MCF 10A (cell line): ENCODE measurements around the gene SNX25. TPM values are rescaled to one million over a fixed set of nuclear protein-coding genes. Genes with fewer than 3 reads are reported as not detected.

Experiments used
- BruUV-seq: library from RNA; stranded (reverse); fragments of 400-500 nt; replicated peaks from 2 replicates; lab custom pipeline; 2021; lab: Mats Ljungman, UMichigan
- CTCF ChIA-PET: fragments of 300-600 bp; sonication (Branson Sonifier 250); formaldehyde crosslinking; extraction: SDS; loops from one replicate; lab custom pipeline; 2021; ENCODE audit warnings: antibody characterized with exemption, inconsistent platforms; lab: Yijun Ruan, JAX
- POLR2A ChIA-PET: fragments of 300-600, 350-650 bp; sonication (Branson Sonifier 250); formaldehyde crosslinking; extraction: SDS; loops from one replicate; lab custom pipeline; 2020; ENCODE audit warnings: antibody characterized with exemption, inconsistent platforms; lab: Yijun Ruan, JAX
- DNase-seq: peaks from one replicate; pipeline ENCODE4 v3.0.0-alpha.2; 2018; ENCODE audit not compliant: unreplicated experiment
- H3K27ac Mint-ChIP-seq: one replicate; pipeline ENCODE4 v1.8.0; 2022; ENCODE audit warnings: mild to moderate bottlenecking, low read depth, mixed read lengths; ENCODE audit not compliant: unreplicated experiment
- H3K27me3 Mint-ChIP-seq: one replicate; pipeline ENCODE4 v1.8.0; 2022; ENCODE audit warnings: mixed read lengths; ENCODE audit not compliant: insufficient read depth, unreplicated experiment
- H3K36me3 Mint-ChIP-seq: one replicate; pipeline ENCODE4 v1.8.0; 2022; ENCODE audit warnings: mild to moderate bottlenecking, moderate library complexity, mixed read lengths; ENCODE audit not compliant: insufficient read depth, unreplicated experiment
- H3K4me1 Mint-ChIP-seq: one replicate; pipeline ENCODE4 v1.8.0; 2022; ENCODE audit warnings: mixed read lengths; ENCODE audit not compliant: insufficient read depth, unreplicated experiment
- H3K4me3 Mint-ChIP-seq: one replicate; pipeline ENCODE4 v1.8.0; 2022; ENCODE audit warnings: mild to moderate bottlenecking, moderate library complexity, mixed read lengths; ENCODE audit not compliant: unreplicated experiment
- H3K9me3 Mint-ChIP-seq: one replicate; pipeline ENCODE4 v1.8.0; 2022; ENCODE audit warnings: mixed read lengths; ENCODE audit not compliant: unreplicated experiment
- intact Hi-C: fragments of 100-400 bp; cut with micrococcal nuclease; formaldehyde crosslinking; loops from 2 replicates; pipeline ENCODE4 v1.14.1; 2022
- total RNA-seq: library from RNA; stranded (reverse); gene quantifications from 2 replicates; pipeline ENCODE4 v1.2.3, GENCODE V29; 2022
- TF ChIP-seq, protein P1 (sequence below): fragments of 200-600 bp; IDR thresholded peaks from one replicate; pipeline ENCODE4 v1.8.0; 2022; ENCODE audit warnings: antibody characterized with exemption, mild to moderate bottlenecking; ENCODE audit not compliant: unreplicated experiment

The SNX25 gene
- total RNA-seq, 1 experiment from 2014 or later: 10.5 TPM

DNA sequence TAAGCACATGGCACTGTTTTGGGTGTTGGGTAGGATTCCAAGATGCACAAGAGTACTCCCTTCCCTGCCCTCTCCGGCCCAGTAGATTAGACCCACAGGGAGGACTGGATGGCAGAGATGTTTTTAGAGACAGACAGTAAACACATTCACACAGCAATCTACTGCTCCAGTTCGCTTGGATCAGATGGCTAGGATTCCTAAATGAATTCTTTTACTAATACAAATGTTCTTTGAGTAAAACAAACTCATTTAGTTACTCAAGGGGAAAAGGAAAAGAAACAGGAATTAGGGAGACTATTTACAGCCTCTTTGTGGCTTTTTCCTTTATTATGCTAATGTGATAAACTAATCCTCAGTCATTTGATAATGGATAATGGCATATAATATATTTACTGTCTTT, 5.9 kb downstream of the SNX25 start:
- no TSS peak for BruUV-seq
- Mint-ChIP-seq H3K4me3 (no peak overlapping the region), H3K27me3 (no peaks in the 10 kb centered on the region), H3K27ac (no peak overlapping the region), H3K36me3 (peaks cover 7% of the 10 kb centered on the region), H3K4me1 (peaks cover 26% of the 10 kb centered on the region), H3K9me3 (no peaks in the 10 kb centered on the region)
- DNase-seq: no peak
- CTCF ChIA-PET: no interaction called here
- intact Hi-C loops: no loop called here
- TF ChIP-seq, protein P1, sequence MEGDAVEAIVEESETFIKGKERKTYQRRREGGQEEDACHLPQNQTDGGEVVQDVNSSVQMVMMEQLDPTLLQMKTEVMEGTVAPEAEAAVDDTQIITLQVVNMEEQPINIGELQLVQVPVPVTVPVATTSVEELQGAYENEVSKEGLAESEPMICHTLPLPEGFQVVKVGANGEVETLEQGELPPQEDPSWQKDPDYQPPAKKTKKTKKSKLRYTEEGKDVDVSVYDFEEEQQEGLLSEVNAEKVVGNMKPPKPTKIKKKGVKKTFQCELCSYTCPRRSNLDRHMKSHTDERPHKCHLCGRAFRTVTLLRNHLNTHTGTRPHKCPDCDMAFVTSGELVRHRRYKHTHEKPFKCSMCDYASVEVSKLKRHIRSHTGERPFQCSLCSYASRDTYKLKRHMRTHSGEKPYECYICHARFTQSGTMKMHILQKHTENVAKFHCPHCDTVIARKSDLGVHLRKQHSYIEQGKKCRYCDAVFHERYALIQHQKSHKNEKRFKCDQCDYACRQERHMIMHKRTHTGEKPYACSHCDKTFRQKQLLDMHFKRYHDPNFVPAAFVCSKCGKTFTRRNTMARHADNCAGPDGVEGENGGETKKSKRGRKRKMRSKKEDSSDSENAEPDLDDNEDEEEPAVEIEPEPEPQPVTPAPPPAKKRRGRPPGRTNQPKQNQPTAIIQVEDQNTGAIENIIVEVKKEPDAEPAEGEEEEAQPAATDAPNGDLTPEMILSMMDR: no peak
- POLR2A ChIA-PET: no interaction called here

DNA sequence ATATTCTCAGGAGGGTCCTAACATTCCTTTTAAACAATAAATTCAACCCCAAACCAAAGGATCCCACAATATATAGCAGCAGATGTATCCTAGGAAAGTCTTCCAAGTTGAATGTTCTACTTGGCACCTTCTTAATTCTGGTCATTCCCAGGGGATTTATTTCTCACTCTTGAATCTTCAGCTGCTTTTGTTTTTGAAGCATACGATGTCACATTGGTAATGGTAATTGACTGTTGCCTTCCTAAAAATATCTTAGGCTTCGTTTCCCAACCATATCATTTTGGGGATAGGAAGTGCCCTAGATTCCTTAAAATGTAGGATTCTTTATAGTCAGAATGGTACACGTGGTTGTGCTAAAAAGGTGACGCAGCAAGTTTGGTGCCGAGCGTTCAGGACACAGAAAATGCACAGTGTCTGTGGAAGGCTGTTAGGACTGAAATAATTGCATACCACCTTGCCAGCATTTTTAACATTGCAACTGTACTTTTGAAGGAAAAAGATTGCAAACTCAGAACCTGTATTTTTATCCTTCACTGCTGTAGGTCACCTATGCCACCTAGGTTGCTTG, 8.1 kb downstream of the SNX25 start:
- ChIA-PET CTCF (interaction anchor here (0.6 kb wide), 1 partner anchor 19 kb away, joined by 3 read pairs; no protein-coding TSS in a partner anchor), POLR2A (interaction anchor here (0.6 to 0.7 kb wide), 2 partner anchors 30 to 74 kb away, joined by 3 to 4 read pairs; partner anchors contain the start of gene SLC25A4)
- peaks cover 7% of the 10 kb centered on the region for H3K36me3 Mint-ChIP-seq
- no TSS peak for BruUV-seq
- peaks cover 8% of the 10 kb centered on the region for H3K9me3 Mint-ChIP-seq
- TF ChIP-seq, protein P1: no peak
- H3K27ac Mint-ChIP-seq: no peak overlapping the region
- H3K27me3 Mint-ChIP-seq: no peaks in the 10 kb centered on the region
- H3K4me1 Mint-ChIP-seq: peaks cover 20% of the 10 kb centered on the region
- H3K4me3 Mint-ChIP-seq: no peak overlapping the region
- no peak for DNase-seq
- intact Hi-C loops: no loop called here

DNA sequence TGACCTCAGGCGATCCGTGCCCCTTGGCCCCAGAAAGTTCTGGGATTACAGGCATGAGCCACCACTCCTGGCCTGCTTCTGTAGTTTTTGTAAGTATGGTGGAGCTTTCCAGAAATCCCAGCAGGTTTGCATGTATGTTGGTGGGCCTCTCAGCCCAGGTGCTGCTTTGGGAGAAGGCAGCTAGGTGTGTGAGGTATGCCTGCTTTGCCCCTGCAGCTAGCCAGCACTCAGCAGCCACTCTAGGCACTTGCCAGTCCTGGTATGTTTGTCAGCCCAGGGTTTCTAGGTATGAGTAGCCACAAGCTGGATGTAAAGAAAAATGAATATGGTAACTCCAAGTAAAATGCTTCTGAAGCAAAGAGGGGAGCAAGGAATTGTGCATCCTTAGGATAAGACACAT, 8.9 kb downstream of the SNX25 start:
- Mint-ChIP-seq H3K4me1 (peaks cover 20% of the 10 kb centered on the region), H3K27ac (no peak overlapping the region), H3K27me3 (no peaks in the 10 kb centered on the region), H3K36me3 (peaks cover 7% of the 10 kb centered on the region), H3K4me3 (no peak overlapping the region), H3K9me3 (peaks cover 8% of the 10 kb centered on the region)
- BruUV-seq: no TSS peak
- intact Hi-C loops: no loop called here
- TF ChIP-seq, protein P1: no peak
- ChIA-PET CTCF (no interaction called here), POLR2A (interaction anchor here (0.6 to 2.3 kb wide), 2 partner anchors 9 to 75 kb away, joined by 3 to 7 read pairs; partner anchors contain the start of genes SLC25A4 and SNX25)
- DNase-seq: no peak

DNA sequence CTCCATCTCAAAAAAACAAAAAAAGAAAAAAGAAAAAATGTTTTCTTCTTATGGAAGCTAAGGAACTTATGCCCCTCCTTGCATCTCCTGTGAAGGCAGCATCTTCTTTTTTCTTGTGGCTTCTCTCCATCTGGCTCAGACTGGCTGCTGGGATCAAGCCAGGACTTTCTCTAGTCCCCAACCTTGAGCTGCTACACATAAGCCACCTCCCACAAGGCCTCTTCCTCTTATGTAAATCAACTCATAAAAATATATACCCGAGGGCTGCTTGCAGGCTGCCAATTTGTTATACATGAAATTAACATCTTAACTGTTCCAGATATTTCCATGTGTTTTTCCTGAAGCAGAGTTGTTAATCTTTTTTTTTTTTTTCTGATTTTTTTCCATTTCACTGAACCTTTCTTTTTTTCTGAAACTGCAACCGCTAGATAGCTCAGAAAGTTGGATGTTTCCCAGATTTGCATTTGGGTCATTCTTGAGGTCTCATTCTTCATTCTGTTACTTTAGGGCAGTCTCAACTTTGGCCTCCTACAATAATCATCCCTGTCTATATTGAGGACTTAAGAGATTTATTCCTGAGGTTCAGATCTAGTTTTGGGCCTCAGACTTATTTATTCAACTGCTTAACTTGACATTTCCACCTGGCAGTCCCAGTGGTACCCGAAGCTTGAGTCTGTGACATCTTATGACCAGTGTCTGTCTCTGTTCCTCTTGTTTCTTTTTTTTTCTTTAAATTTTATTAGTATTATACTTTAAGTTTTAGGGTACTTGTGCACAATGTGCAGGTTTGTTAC, 10.3 kb downstream of the SNX25 start:
- intact Hi-C loops: no loop called here
- CTCF ChIA-PET: interaction anchor here (0.6 kb wide), 2 partner anchors 34 to 68 kb away, joined by 3 read pairs; no protein-coding TSS in a partner anchor
- Mint-ChIP-seq H3K4me3 (no peak overlapping the region), H3K27me3 (no peaks in the 10 kb centered on the region), H3K36me3 (no peaks in the 10 kb centered on the region), H3K4me1 (peaks cover 20% of the 10 kb centered on the region), H3K9me3 (peaks cover 8% of the 10 kb centered on the region), H3K27ac (no peak overlapping the region)
- POLR2A ChIA-PET: interaction anchor here (2.3 kb wide), 1 partner anchor 10 kb away, joined by 7 read pairs; the partner anchor contains the start of gene SNX25
- peak; percentile 28 for DNase-seq
- no TSS peak for BruUV-seq
- TF ChIP-seq, protein P1: no peak
